Measurements from ENCODE around the gene GPN2. TPM values are rescaled to one million over a fixed set of nuclear protein-coding genes. Genes with fewer than 3 reads are reported as not detected.

GPN2 gene
- total and polyA plus RNA-seq, 2 of the 4 experiments (the other 2 are of a cell fraction): 15.4 to 22.2 TPM

DNA sequence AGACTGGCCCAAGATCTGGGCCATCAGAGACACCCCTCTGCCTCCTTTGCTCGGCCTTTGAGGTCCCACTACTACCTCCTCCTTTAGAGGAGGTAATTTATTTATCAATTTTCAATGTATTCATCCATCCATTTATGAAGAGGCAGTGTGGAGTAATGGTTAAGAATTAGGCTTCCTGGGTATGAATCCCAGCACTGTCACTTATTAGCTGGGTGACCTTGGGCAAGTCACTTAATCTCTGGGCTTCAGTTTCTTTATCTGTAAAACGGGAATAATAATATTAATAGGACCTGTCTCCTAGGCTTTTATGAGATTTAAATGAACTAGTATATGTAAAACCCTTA lies 22.0 kb upstream of the GPN2 start:
- ChIA-PET CTCF (no interaction called here), POLR2A (ENCODE audit: unreplicated experiment) (no interaction called here)
- no peak overlapping the region for H2BK5ac ChIP-seq (ENCODE audit: low read depth, low read length, poor library complexity, severe bottlenecking)
- H3K4ac ChIP-seq (ENCODE audit: low read depth, low read length): no peak overlapping the region
- no peaks in the 10 kb centered on the region for H3K79me1 ChIP-seq (ENCODE audit: low read depth in 1 of 2, low read length in 2 of 2)
- H4K91ac ChIP-seq (ENCODE audit: insufficient read depth, low read depth, low read length): no peak overlapping the region
- intact Hi-C loops (cut with micrococcal nuclease) (no loop called here), in situ Hi-C loops (cut with MboI; ENCODE audit: low sequenced_read_pairs) (no loop called here), dilution Hi-C loops (cut with HindIII; ENCODE audit: low sequenced_read_pairs, unreplicated experiment) (no loop called here)
- no peak overlapping the region for H2BK120ac ChIP-seq (ENCODE audit: low read depth, low read length)
- no peak overlapping the region for H2AK9ac ChIP-seq (replicated peaks; ENCODE audit: low read depth, low read length, poor library complexity)
- no peak overlapping the region for H3K4me3 ChIP-seq (ENCODE audit: insufficient read depth, low read depth, low read length)
- no peak overlapping the region for H3K56ac ChIP-seq (ENCODE audit: extremely low read depth, insufficient read depth, low read length)
- H3K23ac ChIP-seq (ENCODE audit: low read depth, low read length): no peak overlapping the region
- TF ChIP-seq CHD1 (IDR thresholded peaks at IDR 0.05; ENCODE audit: low read depth, low read length): no peak
- TF ChIP-seq MAFK (IDR thresholded peaks at IDR 0.05; ENCODE audit: low read depth, low read length): no peak
- no peak for TF ChIP-seq RFX5 (IDR thresholded peaks at IDR 0.05; ENCODE audit: low read depth, low read length)
- no peak for TF ChIP-seq RCOR1 (IDR thresholded peaks at IDR 0.05; ENCODE audit: insufficient replicate concordance, low read length)
- TF ChIP-seq SMC3 (IDR thresholded peaks at IDR 0.05; ENCODE audit: low read depth, low read length): no peak
- no peak for TF ChIP-seq FOS (IDR thresholded peaks at IDR 0.05; ENCODE audit: low read depth, low read length)
- TF ChIP-seq, protein P1, sequence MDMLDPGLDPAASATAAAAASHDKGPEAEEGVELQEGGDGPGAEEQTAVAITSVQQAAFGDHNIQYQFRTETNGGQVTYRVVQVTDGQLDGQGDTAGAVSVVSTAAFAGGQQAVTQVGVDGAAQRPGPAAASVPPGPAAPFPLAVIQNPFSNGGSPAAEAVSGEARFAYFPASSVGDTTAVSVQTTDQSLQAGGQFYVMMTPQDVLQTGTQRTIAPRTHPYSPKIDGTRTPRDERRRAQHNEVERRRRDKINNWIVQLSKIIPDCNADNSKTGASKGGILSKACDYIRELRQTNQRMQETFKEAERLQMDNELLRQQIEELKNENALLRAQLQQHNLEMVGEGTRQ (IDR thresholded peaks at IDR 0.05; ENCODE audit: low read depth, low read length): no peak
- no peak for TF ChIP-seq BHLHE40 (IDR thresholded peaks at IDR 0.05; ENCODE audit: low read depth, low read length)
- TF ChIP-seq, protein P2, sequence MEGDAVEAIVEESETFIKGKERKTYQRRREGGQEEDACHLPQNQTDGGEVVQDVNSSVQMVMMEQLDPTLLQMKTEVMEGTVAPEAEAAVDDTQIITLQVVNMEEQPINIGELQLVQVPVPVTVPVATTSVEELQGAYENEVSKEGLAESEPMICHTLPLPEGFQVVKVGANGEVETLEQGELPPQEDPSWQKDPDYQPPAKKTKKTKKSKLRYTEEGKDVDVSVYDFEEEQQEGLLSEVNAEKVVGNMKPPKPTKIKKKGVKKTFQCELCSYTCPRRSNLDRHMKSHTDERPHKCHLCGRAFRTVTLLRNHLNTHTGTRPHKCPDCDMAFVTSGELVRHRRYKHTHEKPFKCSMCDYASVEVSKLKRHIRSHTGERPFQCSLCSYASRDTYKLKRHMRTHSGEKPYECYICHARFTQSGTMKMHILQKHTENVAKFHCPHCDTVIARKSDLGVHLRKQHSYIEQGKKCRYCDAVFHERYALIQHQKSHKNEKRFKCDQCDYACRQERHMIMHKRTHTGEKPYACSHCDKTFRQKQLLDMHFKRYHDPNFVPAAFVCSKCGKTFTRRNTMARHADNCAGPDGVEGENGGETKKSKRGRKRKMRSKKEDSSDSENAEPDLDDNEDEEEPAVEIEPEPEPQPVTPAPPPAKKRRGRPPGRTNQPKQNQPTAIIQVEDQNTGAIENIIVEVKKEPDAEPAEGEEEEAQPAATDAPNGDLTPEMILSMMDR (conservative IDR thresholded peaks at IDR 0.05; ENCODE audit: low read depth, low read length): no peak
- no peak for TF ChIP-seq NFE2L2 (IDR thresholded peaks at IDR 0.05; ENCODE audit: low read depth, low read length)
- TF ChIP-seq, protein P3, sequence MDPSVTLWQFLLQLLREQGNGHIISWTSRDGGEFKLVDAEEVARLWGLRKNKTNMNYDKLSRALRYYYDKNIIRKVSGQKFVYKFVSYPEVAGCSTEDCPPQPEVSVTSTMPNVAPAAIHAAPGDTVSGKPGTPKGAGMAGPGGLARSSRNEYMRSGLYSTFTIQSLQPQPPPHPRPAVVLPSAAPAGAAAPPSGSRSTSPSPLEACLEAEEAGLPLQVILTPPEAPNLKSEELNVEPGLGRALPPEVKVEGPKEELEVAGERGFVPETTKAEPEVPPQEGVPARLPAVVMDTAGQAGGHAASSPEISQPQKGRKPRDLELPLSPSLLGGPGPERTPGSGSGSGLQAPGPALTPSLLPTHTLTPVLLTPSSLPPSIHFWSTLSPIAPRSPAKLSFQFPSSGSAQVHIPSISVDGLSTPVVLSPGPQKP (IDR thresholded peaks at IDR 0.05; ENCODE audit: borderline replicate concordance, low read depth, low read length): no peak
- TF ChIP-seq MXI1 (IDR thresholded peaks at IDR 0.05; ENCODE audit: borderline replicate concordance, low read depth, low read length): no peak
- TF ChIP-seq MAZ (IDR thresholded peaks at IDR 0.05; ENCODE audit: borderline replicate concordance, low read depth, low read length): no peak
- no peak overlapping the region for H2BK20ac ChIP-seq (ENCODE audit: low read depth, low read length)
- H3K18ac ChIP-seq (ENCODE audit: low read depth, low read length): no peak overlapping the region
- BruUV-seq (replicated peaks): no TSS peak
- no peak overlapping the region for H2AK5ac ChIP-seq (ENCODE audit: low read depth, low read length)
- no peak for DNase-seq
- no peak overlapping the region for H4K5ac ChIP-seq (ENCODE audit: low read depth, low read length)
- no peaks in the 10 kb centered on the region for H3K4me1 ChIP-seq (ENCODE audit: control insufficient read depth, insufficient read depth, low read length)
- H3K27me3 ChIP-seq (ENCODE audit: control insufficient read depth, insufficient read depth, low read length): peaks cover 20% of the 10 kb centered on the region
- H3K9ac ChIP-seq (ENCODE audit: low read depth, low read length): no peak overlapping the region
- no peaks in the 10 kb centered on the region for H3K9me3 ChIP-seq (ENCODE audit: control insufficient read depth, insufficient read depth, low read length)
- no peak overlapping the region for H3K4me2 ChIP-seq (ENCODE audit: low read depth, low read length)
- no peak overlapping the region for H3K14ac ChIP-seq (replicated peaks; ENCODE audit: low read depth, low read length)
- no peak overlapping the region for H2AFZ ChIP-seq (replicated peaks; ENCODE audit: low read length, poor library complexity)
- H3K9me1 ChIP-seq (ENCODE audit: insufficient read depth, low read length): no peaks in the 10 kb centered on the region
- no peaks in the 10 kb centered on the region for H4K20me1 ChIP-seq (ENCODE audit: insufficient read depth, low read length)
- ATAC-seq (ENCODE audit: low read depth): no peak
- no CpG with 5 or more reads among the region's 2 CpGs for WGBS, 2 experiments (ENCODE audit: extremely low coverage in 2 of 2, insufficient read length in 1 of 2)
- no peak overlapping the region for H2BK15ac ChIP-seq (ENCODE audit: low read depth, low read length)
- no peaks in the 10 kb centered on the region for H3K36me3 ChIP-seq (ENCODE audit: control insufficient read depth, insufficient read depth, low read length)
- H3K27ac ChIP-seq (ENCODE audit: insufficient read depth, low read length): no peak overlapping the region
- no peak overlapping the region for H4K8ac ChIP-seq (ENCODE audit: low read depth in 2 of 2, low read length in 2 of 2)

Data from IMR-90 (cell line).